HuH-7.5 (cell line): ENCODE measurements around the gene JAK2.
"Not testable (repeated sequence)": the region's sequence is repeated elsewhere in the genome, so short reads cannot be mapped to it uniquely, and the experiment has no call there.

Experiments used
- DNase-seq: peaks from one replicate; pipeline ENCODE4 v3.0.0; 2011; ENCODE audit warnings: low spot score

JAK2 gene

GRCh38 chr9:5041390-5042115 is 56.5 kb downstream of the JAK2 start:
- DNase-seq: no peak

GRCh38 chr9:5042661-5043178 is 57.6 kb downstream of the JAK2 start:
- DNase-seq: no peak

- DNase-seq: no peak
These were observed 58.3 kb downstream of the JAK2 start for GRCh38 chr9:5043381-5043780.

- DNase-seq: no peak
These were observed 59.1 kb downstream of the JAK2 start for GRCh38 chr9:5044160-5044559.

GRCh38 chr9:5052838-5053237 is 67.8 kb downstream of the JAK2 start:
- no peak for DNase-seq

GRCh38 chr9:5062631-5063030 is 77.6 kb downstream of the JAK2 start:
- no peak for DNase-seq

- DNase-seq: no peak
These were observed 87.8 kb downstream of the JAK2 start for GRCh38 chr9:5072871-5073270.

- DNase-seq: no peak
These were observed 88.6 kb downstream of the JAK2 start for GRCh38 chr9:5073701-5074100.

- DNase-seq: no peak
These were observed 100.9 kb downstream of the JAK2 start for GRCh38 chr9:5085993-5086392.

GRCh38 chr9:5089737-5090136 is 104.7 kb downstream of the JAK2 start:
- no peak for DNase-seq

- DNase-seq: no peak
These were observed 110.7 kb downstream of the JAK2 start for GRCh38 chr9:5095795-5096194.

- no peak for DNase-seq
These were observed 114.4 kb downstream of the JAK2 start for GRCh38 chr9:5099466-5099865.

- not testable (repeated sequence) for DNase-seq
These were observed 116.1 kb downstream of the JAK2 start for GRCh38 chr9:5101127-5101526.

- DNase-seq: not testable (repeated sequence)
These were observed 121.4 kb downstream of the JAK2 start for GRCh38 chr9:5106517-5106916.

GRCh38 chr9:5110867-5111681 is 126.0 kb downstream of the JAK2 start:
- no peak for DNase-seq

GRCh38 chr9:5111696-5112095 is 126.6 kb downstream of the JAK2 start:
- DNase-seq: no peak

GRCh38 chr9:5112109-5112592 is 127.1 kb downstream of the JAK2 start:
- no peak for DNase-seq

GRCh38 chr9:5112646-5113045 is 127.6 kb downstream of the JAK2 start:
- DNase-seq: no peak

GRCh38 chr9:5113523-5113922 is 128.5 kb downstream of the JAK2 start:
- no peak for DNase-seq

- no peak for DNase-seq
These were observed 129.1 kb downstream of the JAK2 start for GRCh38 chr9:5113994-5114748.

- no peak for DNase-seq
These were observed 137.0 kb downstream of the JAK2 start for GRCh38 chr9:5122116-5122515.

GRCh38 chr9:5122516-5122915 is 137.4 kb downstream of the JAK2 start:
- DNase-seq: no peak
